EL (cell line): Measurements from ENCODE around the gene RCE1.
"Not testable (repeated sequence)": the region's sequence is repeated elsewhere in the genome, so short reads cannot be mapped to it uniquely, and the experiment has no call there.

Experiments used
- DNase-seq: peaks from one replicate; pipeline ENCODE4 v3.0.0-alpha.2; 2016

The RCE1 gene

GRCh38 chr11:66842896-66843775, at the start of gene RCE1:
Gene RCE1 (plus strand): TSS chr11:66843441. CDS start chr11:66843456, 15 bp downstream.
- DNase-seq = peak; percentile 88

GRCh38 chr11:66799815-66800214, 43.4 kb upstream of the RCE1 start:
- not testable (repeated sequence) for DNase-seq

- DNase-seq = no peak
Observed at GRCh38 chr11:66800720-66801428, 42.4 kb upstream of the RCE1 start.

- DNase-seq = no peak
Observed at GRCh38 chr11:66809592-66809991, 33.6 kb upstream of the RCE1 start.

- no peak for DNase-seq
Observed at GRCh38 chr11:66810576-66811185, 32.6 kb upstream of the RCE1 start.

GRCh38 chr11:66814678-66815077, 28.6 kb upstream of the RCE1 start:
- no peak for DNase-seq

- DNase-seq = peak; percentile 21
Observed at GRCh38 chr11:66815646-66816045, 27.6 kb upstream of the RCE1 start.

- no peak for DNase-seq
Observed at GRCh38 chr11:66818231-66818955, 24.8 kb upstream of the RCE1 start.

GRCh38 chr11:66820381-66820780, 22.9 kb upstream of the RCE1 start:
- DNase-seq = no peak

GRCh38 chr11:66820901-66821300, 22.3 kb upstream of the RCE1 start:
- no peak for DNase-seq

GRCh38 chr11:66823700-66824099, 19.5 kb upstream of the RCE1 start:
- no peak for DNase-seq

GRCh38 chr11:66824573-66824972, 18.7 kb upstream of the RCE1 start:
- DNase-seq = not testable (repeated sequence)

GRCh38 chr11:66834539-66834845, 8.7 kb upstream of the RCE1 start:
- no peak for DNase-seq

- DNase-seq = no peak
Observed at GRCh38 chr11:66834943-66835342, 8.3 kb upstream of the RCE1 start.

- DNase-seq = no peak
Observed at GRCh38 chr11:66835768-66836405, 7.4 kb upstream of the RCE1 start.

- no peak for DNase-seq
Observed at GRCh38 chr11:66840317-66841091, 2.7 kb upstream of the RCE1 start.

- no peak for DNase-seq
Observed at GRCh38 chr11:66841861-66842260, 1.4 kb upstream of the RCE1 start.

GRCh38 chr11:66842501-66842895, 743 bp upstream of the RCE1 start:
- DNase-seq = no peak

GRCh38 chr11:66843776-66844495, 695 bp downstream of the RCE1 start:
- DNase-seq = no peak

GRCh38 chr11:66844496-66845142, 1.4 kb downstream of the RCE1 start:
- DNase-seq = no peak
